Esophagus mucosa (tissue), 1 donor: ENCODE data around the gene VEZT. TPM values are rescaled to one million over a fixed set of nuclear protein-coding genes. Genes with fewer than 3 reads are reported as not detected.
A peak's percentile ranks its signal among the peaks of the same experiment; 100 is the strongest.
"Not testable (repeated sequence)": the region's sequence is repeated elsewhere in the genome, so short reads cannot be mapped to it uniquely, and the experiment has no call there.

Experiments used
- ATAC-seq: fragments of 200-7000 bp; cut with Tn5 transposase; one replicate; pipeline ENCODE4 v1.9.1; 2020
- total RNA-seq: library from RNA; stranded (reverse); gene quantifications from one replicate; pipeline ENCODE4 v1.2.4, GENCODE V29; 2023
- donor health status: DM: yes; HTN: yes; CAD: no.

Gene VEZT
- total RNA-seq, 1 donor from 2014 or later, result 49.9 TPM

DNA sequence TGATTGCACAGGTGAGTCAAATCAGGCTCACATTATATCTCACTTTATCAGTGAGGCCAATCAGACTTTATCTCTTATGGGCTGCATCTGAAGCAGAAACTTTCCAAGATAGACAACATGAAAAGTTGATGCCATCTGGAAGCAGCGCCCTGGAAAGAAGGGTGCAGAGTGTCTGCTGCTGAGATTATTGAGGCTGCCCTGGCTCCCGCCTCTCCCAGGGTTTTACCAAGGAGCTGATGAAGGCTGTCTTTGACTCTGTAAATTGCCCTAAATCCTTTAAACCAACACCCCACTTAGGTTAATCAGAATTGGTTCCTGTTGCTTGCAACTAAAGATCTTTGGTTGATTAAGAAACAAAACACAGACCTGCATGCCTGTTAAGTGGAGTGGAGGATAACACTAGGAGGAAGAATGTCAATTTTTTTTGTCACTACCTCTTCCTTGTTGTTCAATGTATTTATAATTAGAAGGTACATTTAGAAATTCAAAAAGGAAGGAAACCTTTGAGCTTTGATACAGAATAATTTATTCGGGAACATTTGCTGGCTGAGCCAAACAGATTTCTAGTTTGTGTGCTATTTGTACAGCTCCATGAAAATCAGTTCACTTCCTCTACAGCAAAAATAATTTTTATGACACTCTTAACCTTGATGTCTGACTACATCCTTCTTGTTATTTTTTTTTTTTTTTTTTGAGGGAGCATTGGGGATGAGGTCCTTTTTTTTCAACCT lies 104.1 kb downstream of the VEZT start:
- ATAC-seq, result no peak

DNA sequence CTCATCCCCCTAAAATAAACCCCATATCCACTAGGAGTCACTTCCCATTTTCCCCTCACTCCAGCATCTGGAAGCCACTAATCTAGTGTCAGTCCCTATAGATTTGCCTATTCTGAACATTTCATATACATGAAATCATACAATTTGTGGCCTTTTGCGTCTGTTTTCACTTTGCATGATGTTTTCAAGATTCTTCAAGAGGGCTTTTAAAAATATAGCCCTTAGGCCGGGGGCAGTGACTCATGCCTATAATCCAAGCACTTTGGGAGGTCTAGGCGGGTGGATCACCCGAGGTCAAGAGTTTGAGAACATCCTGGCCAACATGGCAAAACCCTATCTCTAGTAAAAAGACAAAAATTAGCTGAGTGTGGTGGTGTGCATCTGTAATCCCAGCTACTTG lies 104.7 kb downstream of the VEZT start:
- no peak for ATAC-seq

DNA sequence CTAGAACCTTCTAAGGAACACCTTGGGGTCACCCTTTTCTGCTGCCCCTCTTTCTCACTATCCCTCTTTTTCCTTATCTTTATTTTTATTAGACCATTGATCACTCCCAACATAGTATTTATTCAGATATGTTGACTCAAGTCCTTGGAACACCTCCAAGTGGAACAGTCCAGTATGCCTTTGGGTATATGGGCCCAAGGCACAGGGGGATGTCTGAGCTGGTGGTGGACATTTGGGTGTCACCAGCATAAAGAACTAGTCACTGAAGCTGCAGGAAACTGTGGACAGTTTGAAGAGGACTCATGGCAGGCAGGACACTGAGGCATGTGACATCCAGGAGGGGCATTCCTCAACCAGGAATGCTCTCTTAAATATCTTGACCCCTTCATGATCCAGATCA lies 105.6 kb downstream of the VEZT start:
- no peak for ATAC-seq

- ATAC-seq, result not testable (repeated sequence)
Measured at GRCh38 chr12:95324246-95324645, 106.6 kb downstream of the VEZT start.

GRCh38 chr12:95325501-95325900 lies 107.9 kb downstream of the VEZT start:
- no peak for ATAC-seq

- ATAC-seq, result no peak
Measured at GRCh38 chr12:95326445-95326844, 108.8 kb downstream of the VEZT start.

DNA sequence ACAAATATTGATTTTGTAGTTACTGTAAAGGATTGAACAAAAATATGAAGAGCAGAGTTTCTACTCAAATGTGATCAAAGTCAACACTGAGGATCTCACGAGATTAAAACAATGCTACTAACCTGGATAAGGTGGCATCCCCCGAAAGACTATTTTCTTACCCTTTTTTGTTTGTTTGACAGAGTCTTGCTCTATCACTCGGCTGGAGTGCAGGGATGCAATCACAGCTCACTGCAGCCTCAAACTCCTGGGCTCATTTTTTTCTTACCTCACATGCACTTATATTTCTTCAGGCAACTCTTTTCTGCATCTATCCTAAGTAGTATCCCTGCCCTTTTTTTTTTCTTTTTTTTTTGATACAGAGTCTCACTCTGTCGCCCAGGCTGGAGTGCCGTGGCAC lies 109.2 kb downstream of the VEZT start:
- no peak for ATAC-seq

GRCh38 chr12:95328708-95329107 lies 111.1 kb downstream of the VEZT start:
- ATAC-seq, result no peak

DNA sequence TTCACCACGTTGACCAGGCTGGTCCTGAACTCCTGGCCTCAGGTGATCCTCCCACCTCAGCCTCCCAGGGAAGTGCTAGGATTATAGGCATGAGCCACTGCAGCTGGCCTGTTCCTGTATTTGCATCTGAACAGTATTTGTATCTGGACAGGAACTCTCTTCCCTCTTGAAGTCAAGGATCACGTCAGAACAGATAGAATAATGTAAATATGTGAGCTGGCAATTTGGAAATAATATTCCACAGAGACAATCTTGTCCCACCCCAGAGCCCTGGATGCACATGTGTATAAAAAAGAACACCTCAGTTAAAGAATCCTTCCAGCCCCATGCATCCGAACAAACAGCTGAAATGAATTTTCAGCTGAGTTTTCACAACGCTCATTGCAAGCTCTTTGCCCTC lies 118.3 kb downstream of the VEZT start:
- ATAC-seq, result no peak

- peak; percentile 94 for ATAC-seq
Measured at GRCh38 chr12:95336387-95337067, 118.9 kb downstream of the VEZT start.

DNA sequence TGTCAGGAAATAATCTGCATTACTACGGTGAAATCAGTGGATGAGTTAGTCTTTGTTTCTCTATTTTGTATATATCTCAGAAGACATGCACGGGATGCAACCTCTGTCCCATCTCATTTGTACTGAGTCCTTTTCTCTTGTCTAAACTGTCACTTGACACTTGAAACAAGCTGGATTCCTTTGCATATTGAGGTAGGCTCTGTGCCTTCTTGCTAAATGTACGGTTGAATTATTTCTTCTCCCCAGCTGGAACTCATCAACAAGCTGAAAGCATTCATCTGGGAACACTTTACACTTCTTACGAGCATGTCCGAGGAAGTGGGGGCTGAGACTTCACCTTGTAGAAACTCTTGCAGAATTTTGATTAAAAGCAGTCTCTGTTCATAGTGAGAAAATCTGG lies 119.5 kb downstream of the VEZT start:
- ATAC-seq, result no peak

DNA sequence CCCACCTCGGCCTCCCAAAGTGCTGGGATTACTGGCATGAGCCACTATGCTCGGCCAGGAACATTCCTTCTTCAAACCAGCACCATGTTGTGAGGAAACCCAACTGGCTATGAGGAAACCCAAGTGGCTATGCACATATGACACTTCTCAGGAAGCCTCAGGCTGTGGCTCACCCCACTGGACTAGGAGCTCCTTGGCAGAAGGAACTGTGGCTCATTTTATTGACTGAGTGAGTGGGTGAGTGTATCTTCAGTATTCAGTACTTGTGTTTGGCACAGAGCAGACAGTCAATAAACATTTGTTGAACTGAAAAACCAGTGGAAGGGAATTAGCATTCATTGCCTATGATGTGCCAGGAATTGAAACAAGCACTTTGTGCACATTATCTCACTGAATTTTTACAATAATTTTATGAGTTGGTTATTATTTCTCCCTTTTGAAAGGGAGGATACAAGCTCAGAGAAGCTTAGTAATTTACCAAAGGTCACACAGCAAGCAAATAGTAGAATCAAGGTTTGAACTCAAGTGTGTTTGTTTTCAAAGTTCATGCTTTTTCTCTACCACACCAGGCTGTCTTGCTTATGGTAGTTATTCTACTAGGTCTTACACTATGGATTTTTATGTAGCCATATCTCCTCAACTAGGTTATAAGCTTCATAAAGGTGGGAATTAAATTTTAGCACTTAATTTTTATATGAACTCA lies 121.6 kb downstream of the VEZT start:
- peak; percentile 40 for ATAC-seq

- no peak for ATAC-seq
Measured at GRCh38 chr12:95342008-95342407, 124.4 kb downstream of the VEZT start.

DNA sequence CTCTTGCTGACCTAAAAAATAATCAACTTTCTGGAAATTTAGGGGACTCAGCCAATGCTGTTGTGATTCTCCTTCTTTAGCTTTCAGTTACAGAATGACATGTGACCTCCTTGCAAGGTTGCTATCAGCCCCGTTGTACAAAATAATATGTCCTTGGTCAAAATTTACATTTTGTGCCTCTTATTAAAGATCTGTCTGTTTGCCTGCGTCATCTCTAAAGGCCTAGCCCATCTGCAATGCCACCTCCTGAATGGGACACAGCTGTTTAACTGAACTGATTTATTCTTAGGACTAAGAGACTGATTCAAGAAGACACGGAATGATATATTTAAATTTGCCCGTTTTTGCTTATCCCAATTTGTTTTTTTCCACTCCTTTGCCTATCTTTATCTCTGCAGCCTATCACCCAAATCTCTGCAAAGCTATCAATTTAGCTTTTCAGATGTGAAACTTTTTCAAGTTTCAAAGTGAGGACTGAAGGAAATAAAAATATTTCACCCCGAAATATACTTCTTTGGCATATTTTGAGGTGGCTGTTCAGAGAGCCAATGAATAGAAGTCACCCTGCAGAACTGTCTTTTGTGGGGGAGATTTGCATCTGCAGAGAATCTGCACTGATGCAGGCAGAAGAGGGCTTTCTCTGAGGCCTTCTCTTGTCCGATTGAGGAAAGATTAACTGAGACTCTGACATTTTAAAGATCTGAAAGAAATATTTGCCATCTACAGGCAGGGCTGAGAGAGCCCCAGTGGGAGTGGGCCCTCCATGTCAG lies 126.0 kb downstream of the VEZT start:
- no peak for ATAC-seq

GRCh38 chr12:95349291-95349690 lies 131.7 kb downstream of the VEZT start:
- no peak for ATAC-seq

DNA sequence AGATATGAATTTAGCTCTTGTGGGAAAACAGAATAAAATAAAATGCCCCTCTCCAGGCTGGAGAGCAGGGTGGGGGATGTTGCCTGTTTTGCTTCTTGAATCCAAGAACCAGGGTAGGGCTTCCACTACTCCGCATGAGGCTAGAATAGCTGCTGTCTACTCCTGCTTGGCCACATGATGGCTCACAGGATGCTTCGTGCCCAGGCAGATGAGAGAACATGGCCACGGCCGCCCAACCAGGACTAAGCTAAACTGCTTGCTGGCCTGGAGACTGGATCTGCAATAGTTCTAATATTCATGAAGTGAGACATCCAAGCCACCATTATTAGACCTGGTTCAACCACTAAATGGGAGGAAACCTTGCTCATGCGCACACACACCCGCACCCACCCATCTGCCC lies 134.1 kb downstream of the VEZT start:
- ATAC-seq, result no peak

Other genes starting within 250 kb of the VEZT start
- 91.3 TPM for gene NDUFA12, start 214.1 kb upstream of the VEZT start, total RNA-seq
- 13.0 TPM for gene NR2C1, start 144.2 kb upstream of the VEZT start, total RNA-seq
- 10.8 TPM for gene FGD6, start 340 bp upstream of the VEZT start, total RNA-seq